Naive B cell (primary cell): Measurements from ENCODE around the gene RHBDD1. TPM values are rescaled to one million over a fixed set of nuclear protein-coding genes. Genes with fewer than 3 reads are reported as not detected.

Experiments used
- ATAC-seq, 2 donors: fragments of 150-1000 bp; cut with Tn5 transposase; 2 replicates each; pipeline ENCODE4 v1.10.0; 2021; ENCODE audit warnings: low read depth in 2 of 2, mild to moderate bottlenecking in 2 of 2, moderate library complexity in 2 of 2
- DNase-seq: peaks from one replicate; pipeline ENCODE4 v3.0.0; 2022
- H3K27ac Mint-ChIP-seq, 6 donors: one replicate each; pipeline ENCODE4 v1.8.0; 2020 to 2022; ENCODE audit warnings: mild to moderate bottlenecking in 6 of 6, mixed read lengths in 6 of 6, moderate library complexity in 5 of 6, inconsistent platforms in 2 of 6
- H3K27me3 Mint-ChIP-seq, 3 donors: one replicate each; pipeline ENCODE4 v1.8.0; 2021 to 2022; ENCODE audit warnings: mixed read lengths in 3 of 3, mild to moderate bottlenecking in 1 of 3
- H3K36me3 Mint-ChIP-seq, 2 donors: one replicate each; pipeline ENCODE4 v1.8.0; 2020 to 2022; ENCODE audit warnings: mixed read lengths in 2 of 2, inconsistent platforms in 1 of 2, mild to moderate bottlenecking in 1 of 2
- H3K4me1 Mint-ChIP-seq, 3 donors: one replicate each; pipeline ENCODE4 v1.8.0; 2020 to 2022; ENCODE audit warnings: mixed read lengths in 3 of 3, inconsistent platforms in 1 of 3, mild to moderate bottlenecking in 1 of 3, moderate library complexity in 1 of 3
- H3K4me3 Mint-ChIP-seq, 8 donors: one replicate each; pipeline ENCODE4 v1.8.0; 2020 to 2022; ENCODE audit warnings: mild to moderate bottlenecking in 8 of 8, mixed read lengths in 8 of 8, moderate library complexity in 8 of 8, inconsistent platforms in 2 of 8
- H3K9me3 Mint-ChIP-seq, 7 donors: one replicate each; pipeline ENCODE4 v1.8.0; 2020 to 2022; ENCODE audit warnings: mixed read lengths in 7 of 7, mild to moderate bottlenecking in 5 of 7, inconsistent platforms in 2 of 7, moderate library complexity in 1 of 7
- polyA plus RNA-seq, 6 donors: library from polyadenylated mRNA; unstranded; fragments of 300-500 nt; fragmentation: Illumina TruSeq; gene quantifications; one replicate each; pipeline ENCODE4 v1.2.3, GENCODE V29; 2021; ENCODE audit warnings: low read depth in 6 of 6

RHBDD1 gene
- polyA plus RNA-seq, 6 donors from 2014 or later, result 30.6 to 63.5 (median 49.6) TPM

GRCh38 chr2:226903179-226903578 lies 67.3 kb downstream of the RHBDD1 start:
- Mint-ChIP-seq H3K36me3 (no peaks in the 10 kb centered on the region), H3K4me1 (peaks cover 56 to 73% (median 67%) of the 10 kb centered on the region in 3 donors), H3K27ac (peak overlapping the region in 3 of 6 donors; percentile 88 to 95 (median 92)), H3K9me3 (no peaks in the 10 kb centered on the region), H3K4me3 (peak overlapping the region in 2 of 8 donors; percentile 57 to 75), H3K27me3 (no peaks in the 10 kb centered on the region)
- no peak for ATAC-seq
- no peak for DNase-seq

- peak overlapping the region; percentile 93 to 99 (median 97) for H3K27ac Mint-ChIP-seq
- no peaks in the 10 kb centered on the region for H3K27me3 Mint-ChIP-seq
- H3K4me3 Mint-ChIP-seq, result peak overlapping the region in 7 of 8 donors; percentile 70 to 93 (median 85)
- no peak for DNase-seq
- H3K4me1 Mint-ChIP-seq, result peaks cover 67 to 80% (median 72%) of the 10 kb centered on the region in 3 donors
- H3K36me3 Mint-ChIP-seq, result no peaks in the 10 kb centered on the region
- no peaks in the 10 kb centered on the region for H3K9me3 Mint-ChIP-seq
- no peak for ATAC-seq
Observed at GRCh38 chr2:226904592-226904991, 68.7 kb downstream of the RHBDD1 start.

GRCh38 chr2:226905718-226906117 lies 69.9 kb downstream of the RHBDD1 start:
- no peaks in the 10 kb centered on the region for H3K9me3 Mint-ChIP-seq
- ATAC-seq (peak; percentile 10 to 11), DNase-seq (peak; percentile 46)
- H3K4me3 Mint-ChIP-seq, result peak overlapping the region; percentile 70 to 93 (median 88)
- no peaks in the 10 kb centered on the region for H3K36me3 Mint-ChIP-seq
- peaks cover 72 to 89% (median 72%) of the 10 kb centered on the region in 3 donors for H3K4me1 Mint-ChIP-seq
- peak overlapping the region; percentile 93 to 99 (median 97) for H3K27ac Mint-ChIP-seq
- no peaks in the 10 kb centered on the region for H3K27me3 Mint-ChIP-seq

GRCh38 chr2:226906163-226906693 lies 70.4 kb downstream of the RHBDD1 start:
- DNase-seq (peak; percentile 85), ATAC-seq (peak; percentile 83 to 86)
- Mint-ChIP-seq H3K9me3 (no peaks in the 10 kb centered on the region), H3K36me3 (no peaks in the 10 kb centered on the region), H3K4me1 (peaks cover 67 to 89% (median 72%) of the 10 kb centered on the region in 3 donors), H3K27ac (peak overlapping the region; percentile 93 to 99 (median 97)), H3K27me3 (no peaks in the 10 kb centered on the region), H3K4me3 (peak overlapping the region; percentile 70 to 93 (median 88))

GRCh38 chr2:226909126-226909525 lies 73.3 kb downstream of the RHBDD1 start:
- Mint-ChIP-seq H3K36me3 (peaks cover 7 to 8% of the 10 kb centered on the region in 2 donors), H3K27me3 (no peaks in the 10 kb centered on the region), H3K4me3 (peak overlapping the region; percentile 52 to 86 (median 72)), H3K27ac (peak overlapping the region; percentile 89 to 99 (median 96)), H3K4me1 (peaks cover 54 to 78% (median 66%) of the 10 kb centered on the region in 3 donors), H3K9me3 (no peaks in the 10 kb centered on the region)
- ATAC-seq (peak; percentile 18 to 31), DNase-seq (peak; percentile 44)

- no peak for DNase-seq
- Mint-ChIP-seq H3K4me1 (peaks cover 51 to 78% (median 61%) of the 10 kb centered on the region in 3 donors), H3K9me3 (no peaks in the 10 kb centered on the region), H3K4me3 (peak overlapping the region; percentile 52 to 86 (median 72)), H3K36me3 (peaks cover 10 to 14% of the 10 kb centered on the region in 2 donors), H3K27me3 (no peaks in the 10 kb centered on the region), H3K27ac (peak overlapping the region; percentile 89 to 99 (median 96))
- ATAC-seq, result no peak
Observed at GRCh38 chr2:226909836-226910235, 74.0 kb downstream of the RHBDD1 start.

- peak overlapping the region in 3 of 8 donors; percentile 15 to 70 (median 37) for H3K4me3 Mint-ChIP-seq
- DNase-seq (no peak), ATAC-seq (no peak)
- H3K27me3 Mint-ChIP-seq, result no peaks in the 10 kb centered on the region
- peaks cover 51 to 78% (median 58%) of the 10 kb centered on the region in 3 donors for H3K4me1 Mint-ChIP-seq
- peaks cover 16 to 20% of the 10 kb centered on the region in 2 donors for H3K36me3 Mint-ChIP-seq
- H3K9me3 Mint-ChIP-seq, result no peaks in the 10 kb centered on the region
- H3K27ac Mint-ChIP-seq, result peak overlapping the region; percentile 89 to 99 (median 96)
Observed at GRCh38 chr2:226910384-226910783, 74.5 kb downstream of the RHBDD1 start.

GRCh38 chr2:226911932-226912331 lies 76.1 kb downstream of the RHBDD1 start:
- peaks cover 51 to 77% (median 58%) of the 10 kb centered on the region in 3 donors for H3K4me1 Mint-ChIP-seq

GRCh38 chr2:226913641-226914040 lies 77.8 kb downstream of the RHBDD1 start:
- Mint-ChIP-seq H3K27ac (peak overlapping the region; percentile 62 to 88 (median 84)), H3K4me3 (peak overlapping the region in 1 of 8 donors; percentile 46), H3K36me3 (peaks cover 21% of the 10 kb centered on the region in 2 donors), H3K4me1 (peaks cover 50 to 66% (median 55%) of the 10 kb centered on the region in 3 donors), H3K27me3 (no peaks in the 10 kb centered on the region), H3K9me3 (no peaks in the 10 kb centered on the region)
- DNase-seq (no peak), ATAC-seq (no peak)

More at GRCh38 chr2:226911932-226912331, 76.1 kb downstream of the RHBDD1 start:
- no peak for ATAC-seq
- DNase-seq, result no peak
- Mint-ChIP-seq H3K9me3 (no peaks in the 10 kb centered on the region), H3K27ac (peak overlapping the region; percentile 9 to 95 (median 62)), H3K36me3 (peaks cover 21% of the 10 kb centered on the region in 2 donors), H3K27me3 (no peaks in the 10 kb centered on the region), H3K4me3 (no peak overlapping the region)

- H3K27ac Mint-ChIP-seq, result peak overlapping the region in 5 of 6 donors; percentile 67 to 89 (median 75)
Observed at GRCh38 chr2:226915846-226916360, 80.0 kb downstream of the RHBDD1 start.

GRCh38 chr2:226916669-226917068 lies 80.8 kb downstream of the RHBDD1 start:
- ATAC-seq, result peak; percentile 72 to 97
- peak; percentile 39 for DNase-seq
- H3K4me1 Mint-ChIP-seq, result peaks cover 41 to 70% (median 52%) of the 10 kb centered on the region in 3 donors
- peaks cover 36 to 44% of the 10 kb centered on the region in 2 donors for H3K36me3 Mint-ChIP-seq
- peak overlapping the region in 6 of 8 donors; percentile 24 to 79 (median 42) for H3K4me3 Mint-ChIP-seq
- H3K27me3 Mint-ChIP-seq, result no peaks in the 10 kb centered on the region
- peaks cover 0 to 4% (median 0%) of the 10 kb centered on the region in 7 donors for H3K9me3 Mint-ChIP-seq
- peak overlapping the region; percentile 68 to 95 (median 83) for H3K27ac Mint-ChIP-seq

More at GRCh38 chr2:226915846-226916360, 80.0 kb downstream of the RHBDD1 start:
- H3K4me3 Mint-ChIP-seq, result peak overlapping the region in 1 of 8 donors; percentile 7
- peaks cover 0 to 2% (median 0%) of the 10 kb centered on the region in 7 donors for H3K9me3 Mint-ChIP-seq
- DNase-seq (no peak), ATAC-seq (no peak)
- peaks cover 39 to 62% (median 53%) of the 10 kb centered on the region in 3 donors for H3K4me1 Mint-ChIP-seq
- no peaks in the 10 kb centered on the region for H3K27me3 Mint-ChIP-seq
- H3K36me3 Mint-ChIP-seq, result peaks cover 28 to 37% of the 10 kb centered on the region in 2 donors

GRCh38 chr2:226932443-226932842 lies 96.6 kb downstream of the RHBDD1 start:
- Mint-ChIP-seq H3K27me3 (no peaks in the 10 kb centered on the region), H3K4me1 (peaks cover 19 to 31% (median 23%) of the 10 kb centered on the region in 3 donors), H3K4me3 (no peak overlapping the region), H3K9me3 (peaks cover 0 to 4% (median 0%) of the 10 kb centered on the region in 7 donors), H3K27ac (peak overlapping the region in 3 of 6 donors; percentile 15 to 76 (median 53)), H3K36me3 (peaks cover 15 to 21% of the 10 kb centered on the region in 2 donors)
- ATAC-seq (no peak), DNase-seq (no peak)

GRCh38 chr2:226934546-226935201 lies 98.8 kb downstream of the RHBDD1 start:
- Mint-ChIP-seq H3K9me3 (peaks cover 0 to 1% (median 0%) of the 10 kb centered on the region in 7 donors), H3K36me3 (peaks cover 0 to 24% of the 10 kb centered on the region in 2 donors), H3K4me1 (peaks cover 21 to 26% (median 22%) of the 10 kb centered on the region in 3 donors), H3K27ac (peak overlapping the region in 2 of 6 donors; percentile 32 to 50), H3K4me3 (no peak overlapping the region), H3K27me3 (no peaks in the 10 kb centered on the region)
- DNase-seq (no peak), ATAC-seq (no peak)
